ENCODE data around the gene EAF1. TPM values are rescaled to one million over a fixed set of nuclear protein-coding genes. Genes with fewer than 3 reads are reported as not detected.
"Not testable (repeated sequence)": the region's sequence is repeated elsewhere in the genome, so short reads cannot be mapped to it uniquely, and the experiment has no call there.

The EAF1 gene
- total RNA-seq (2014; rRNA removed; shearing (Covaris generic)): 13.1 and 15.8 TPM in 2 replicates

DNA sequence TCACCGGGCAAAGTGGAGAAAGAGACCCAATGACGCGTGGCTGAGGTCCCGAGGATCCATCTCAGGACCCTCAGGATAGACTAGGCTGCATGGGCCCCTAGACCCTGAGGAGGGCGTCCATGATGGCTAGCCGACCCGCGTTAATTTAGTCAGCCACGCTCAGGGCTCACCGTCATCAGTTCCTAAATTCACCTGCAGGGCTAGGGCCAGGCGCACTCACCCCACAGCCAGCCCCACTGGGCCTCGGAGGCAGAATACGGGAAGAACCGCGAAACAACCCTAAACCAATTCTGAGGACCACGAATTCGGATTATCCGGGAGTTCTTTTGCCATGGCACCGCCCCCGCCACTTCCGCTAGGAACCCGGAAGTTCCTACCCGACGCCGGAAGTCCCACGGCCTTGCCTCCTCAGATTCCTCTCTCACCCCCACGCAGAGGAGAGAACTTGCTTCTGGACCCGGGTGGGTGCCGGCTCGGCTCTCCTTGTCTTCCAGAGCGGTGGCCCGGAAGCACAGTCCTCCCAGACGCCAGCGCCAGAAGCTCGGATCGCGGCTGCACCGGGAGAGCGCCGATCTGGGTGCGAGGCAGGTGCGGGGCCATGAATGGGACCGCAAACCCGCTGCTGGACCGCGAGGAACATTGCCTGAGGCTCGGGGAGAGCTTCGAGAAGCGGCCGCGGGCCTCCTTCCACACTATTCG, at the start of gene EAF1, which contains the start of gene METTL6:
Gene EAF1, plus strand, starts transcription at position 417 of the 699 bp plus-strand sequence. Its CDS starts 182 bp downstream, at position 599.
Gene METTL6, minus strand, starts transcription at position 363 of the 699 bp plus-strand sequence. CDS start 1,033 bp downstream, outside the sequence.
- peak; percentile 73 for DNase-seq (ENCODE audit: low spot score)

DNA sequence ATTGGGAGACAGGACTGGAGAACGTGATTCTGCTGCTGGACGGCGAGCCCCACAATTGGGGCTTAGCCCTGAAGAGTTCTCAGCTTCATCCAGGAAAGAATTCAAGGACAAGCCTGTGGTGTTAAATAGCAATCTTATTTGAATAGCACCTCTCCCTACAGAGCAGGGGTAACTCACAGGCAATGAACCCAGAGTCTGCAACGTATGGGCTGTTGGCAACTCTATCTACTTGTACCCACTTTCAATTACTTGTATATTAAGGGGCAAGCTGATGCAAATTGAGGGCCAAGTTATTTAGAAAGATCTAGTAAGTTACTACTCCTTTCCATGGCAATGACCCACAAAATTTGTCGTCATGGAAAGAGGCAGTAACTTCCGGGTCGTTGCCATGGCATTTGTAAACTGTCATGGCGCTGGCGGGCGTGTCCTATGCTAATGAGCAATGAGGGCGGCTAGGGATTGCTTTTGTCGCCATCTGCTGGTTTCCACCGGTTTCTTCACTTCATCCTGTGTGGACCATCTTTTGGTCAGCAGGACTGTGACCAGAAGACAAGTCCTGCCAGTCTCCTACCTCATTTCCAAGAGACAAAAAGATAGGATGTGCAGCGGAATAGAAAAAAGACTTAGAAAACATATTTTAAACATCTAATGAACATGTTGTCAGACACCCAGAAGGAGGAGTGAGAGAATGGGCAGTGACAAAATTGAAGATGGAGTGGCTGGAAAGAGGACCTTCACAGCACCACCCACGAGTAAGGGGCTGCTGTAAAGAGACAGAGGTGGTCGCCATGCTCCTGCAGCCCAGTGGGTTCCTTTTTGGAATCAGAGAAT, 49.2 kb upstream of the EAF1 start:
- peak; percentile 92 for DNase-seq (ENCODE audit: low spot score)

DNA sequence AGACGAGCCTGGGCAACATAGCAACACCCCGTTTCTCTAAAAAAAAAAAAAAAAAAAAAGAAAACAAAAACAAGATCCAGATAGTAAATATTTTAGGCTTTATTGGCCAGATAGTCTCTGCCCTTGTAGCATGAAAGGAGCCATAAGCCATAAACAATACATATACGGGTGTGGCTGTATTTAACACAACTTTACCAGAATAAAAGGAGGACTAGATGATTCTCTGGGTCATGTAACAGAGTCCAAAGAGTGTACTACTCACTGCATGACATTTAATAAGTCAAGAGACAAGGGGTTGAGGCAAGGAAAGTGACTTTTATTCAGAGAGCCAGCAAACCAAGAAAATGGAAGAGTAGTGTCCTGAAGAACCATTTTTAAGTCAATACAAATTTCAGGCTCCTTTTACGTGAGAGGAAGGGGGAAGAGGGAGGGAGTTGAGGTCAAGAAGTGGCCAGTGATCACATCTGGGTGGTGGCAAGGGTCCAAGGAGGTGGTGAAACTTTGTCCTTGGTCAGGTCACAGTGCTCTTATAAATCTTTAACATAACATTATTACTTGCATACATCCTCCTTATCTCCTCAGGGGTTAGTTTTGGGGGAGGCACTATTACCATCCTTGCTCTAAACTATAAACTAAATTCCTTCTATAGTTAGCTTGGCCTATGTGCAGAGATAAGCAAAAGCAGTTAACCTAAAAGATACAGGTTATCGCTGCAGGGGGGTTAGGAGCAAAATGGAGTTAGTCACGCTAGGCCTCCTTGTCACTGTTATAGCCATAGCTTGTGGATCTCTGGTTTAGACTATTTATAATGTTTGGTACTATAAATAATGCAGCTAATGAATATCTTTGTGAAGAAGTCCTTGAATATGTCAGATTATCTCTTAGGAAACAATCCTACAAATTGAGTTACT, 46.2 kb upstream of the EAF1 start:
- DNase-seq (ENCODE audit: low spot score): no peak

DNA sequence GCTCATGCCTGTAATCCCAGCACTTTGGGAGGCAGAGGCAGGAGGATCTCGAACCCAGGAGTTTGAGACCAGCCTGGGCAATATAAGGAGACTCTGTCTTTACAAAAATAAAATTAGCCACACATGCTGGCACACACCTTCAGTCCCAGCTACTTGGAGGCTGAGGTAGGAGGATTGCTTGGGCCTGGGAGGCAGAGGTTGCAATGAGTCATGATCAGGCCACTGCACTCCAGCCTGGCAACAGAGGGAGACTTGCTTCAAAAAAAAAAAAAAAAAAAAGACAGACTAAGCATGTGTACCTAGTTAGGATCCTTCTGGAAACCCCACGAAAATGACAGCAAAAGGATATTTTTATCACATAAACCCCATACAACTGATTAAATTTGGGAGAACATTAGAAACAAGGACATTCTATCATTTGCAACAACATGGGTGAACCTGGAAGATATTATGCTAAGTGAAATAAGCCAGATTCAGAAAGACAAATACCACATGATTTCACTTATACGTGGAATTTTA, 44.9 kb upstream of the EAF1 start:
- DNase-seq (ENCODE audit: low spot score): no peak

DNA sequence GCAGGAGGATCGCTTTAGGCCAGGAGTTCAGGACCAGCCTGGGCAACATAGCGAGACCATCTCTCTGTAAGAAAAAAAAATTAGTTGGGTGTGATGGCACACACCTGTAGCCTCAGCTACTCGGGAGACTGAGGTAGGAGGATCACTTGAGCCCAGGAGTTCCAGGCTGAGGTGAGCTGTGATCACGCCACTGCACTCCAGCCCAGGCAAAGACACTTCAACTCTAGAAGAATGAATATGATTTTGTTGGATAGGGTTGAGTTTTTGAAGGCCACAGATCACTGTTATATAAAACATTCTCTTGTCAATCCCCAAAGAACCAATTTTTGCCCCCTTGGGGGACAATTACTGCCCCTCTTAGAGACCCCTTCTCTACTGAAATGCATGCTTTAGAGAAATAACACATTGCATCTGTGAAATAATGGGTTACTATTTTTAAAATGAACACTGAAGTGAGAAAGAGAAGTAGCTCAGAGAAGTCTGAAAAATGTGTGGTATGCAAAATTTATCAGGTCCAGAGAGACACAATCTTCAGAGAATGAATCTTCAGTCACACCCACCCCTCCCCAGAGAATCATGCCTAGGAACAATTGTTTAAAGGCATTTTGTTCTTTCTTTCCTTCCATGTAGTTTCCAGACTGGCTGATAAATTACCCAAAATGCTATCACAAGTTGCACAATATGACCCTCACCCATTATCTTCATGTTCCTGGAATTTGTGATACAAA, 42.7 kb upstream of the EAF1 start:
- no peak for DNase-seq (ENCODE audit: low spot score)

DNA sequence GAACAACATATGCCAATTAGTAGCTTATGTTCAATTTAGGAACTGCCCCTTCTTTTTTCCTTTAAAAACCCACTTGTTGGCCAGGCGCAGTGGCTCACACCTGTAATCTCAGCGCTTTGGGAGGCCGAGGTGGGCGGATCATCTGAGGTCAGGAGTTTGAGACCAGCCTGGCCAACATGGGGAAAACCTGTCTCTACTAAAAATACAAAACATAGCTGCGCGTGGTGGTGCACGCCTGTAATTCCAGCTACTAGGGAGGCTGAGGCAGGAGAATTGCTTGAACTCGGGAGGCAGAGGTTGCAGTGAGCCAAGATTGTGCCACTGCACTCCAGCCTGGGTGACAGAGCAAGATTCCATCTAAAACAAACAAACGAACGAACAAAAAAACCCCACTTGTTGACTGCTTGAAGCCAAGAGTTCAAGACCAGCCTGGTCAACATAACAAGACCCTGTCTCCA, 42.1 kb upstream of the EAF1 start:
- not testable (repeated sequence) for DNase-seq (ENCODE audit: low spot score)

DNA sequence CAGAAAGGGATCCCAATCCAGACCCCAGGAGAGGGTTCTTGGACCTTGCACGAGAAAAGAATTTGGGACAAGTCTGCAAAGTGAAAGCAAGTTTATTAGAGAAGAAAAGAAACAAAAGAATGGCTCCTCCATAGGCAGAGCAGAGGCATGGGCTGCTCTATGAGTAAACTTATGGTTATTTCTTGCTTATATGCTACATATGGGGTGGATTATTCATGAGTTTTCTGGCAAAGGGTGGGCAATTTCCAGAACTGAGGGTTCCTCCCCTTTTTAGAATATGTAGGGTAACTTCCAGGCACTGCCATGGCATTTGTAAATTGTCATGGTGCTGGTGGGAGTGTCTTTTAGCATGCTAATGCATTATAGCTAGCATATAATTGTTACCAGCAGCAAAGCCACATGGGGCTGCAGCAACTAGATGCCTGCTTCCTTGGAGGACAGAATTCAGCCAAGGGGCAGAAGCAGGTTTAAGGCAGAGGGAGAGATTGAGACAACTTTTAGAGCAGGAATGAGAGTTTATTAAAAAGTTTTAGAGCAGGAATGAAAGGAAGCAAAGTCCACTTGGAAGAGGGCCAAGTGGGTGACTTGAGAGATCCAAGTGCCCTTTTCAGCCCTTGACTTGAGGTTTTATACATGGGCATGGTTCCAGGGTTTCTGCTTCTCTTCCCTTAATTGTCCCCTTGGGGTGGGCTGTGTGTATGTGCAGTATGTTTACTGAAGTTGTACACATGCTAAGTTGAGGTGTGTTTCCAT, 41.3 kb upstream of the EAF1 start:
- DNase-seq (ENCODE audit: low spot score): no peak

DNA sequence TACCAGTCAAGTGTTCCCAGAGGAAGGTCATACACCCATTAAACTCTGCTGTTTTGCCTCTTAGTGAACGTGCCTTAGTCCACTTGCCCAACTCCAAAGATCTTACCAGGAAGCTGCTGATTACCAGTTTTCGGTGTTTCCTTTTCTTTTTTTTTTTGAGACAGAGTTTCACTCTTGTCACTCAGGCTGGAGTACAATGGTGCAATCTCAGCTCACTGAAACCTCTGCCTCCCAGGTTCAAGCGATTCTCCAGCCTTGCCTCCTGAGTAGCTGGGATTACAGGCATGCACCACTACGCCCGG, 40.8 kb upstream of the EAF1 start:
- DNase-seq (ENCODE audit: low spot score): not testable (repeated sequence)

DNA sequence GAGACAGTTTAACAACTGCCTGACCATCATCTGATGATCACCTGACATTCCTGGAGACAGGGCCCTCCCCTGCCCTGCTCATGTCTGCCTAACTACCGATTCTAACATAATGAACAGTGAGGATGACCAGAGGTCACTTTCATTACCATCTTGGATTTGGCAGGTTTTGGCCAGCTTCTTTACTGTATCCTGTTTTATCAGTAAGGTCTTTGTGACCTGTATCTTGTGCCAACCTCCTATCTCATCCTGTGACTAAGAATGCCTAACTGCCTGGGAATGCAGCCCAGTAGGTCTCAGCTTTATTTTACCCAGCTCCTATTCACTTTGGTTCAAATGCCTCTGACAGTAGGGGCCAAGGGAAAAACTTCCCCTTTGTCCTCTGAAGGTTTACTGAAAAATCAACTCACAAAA, 40.2 kb upstream of the EAF1 start:
- no peak for DNase-seq (ENCODE audit: low spot score)

DNA sequence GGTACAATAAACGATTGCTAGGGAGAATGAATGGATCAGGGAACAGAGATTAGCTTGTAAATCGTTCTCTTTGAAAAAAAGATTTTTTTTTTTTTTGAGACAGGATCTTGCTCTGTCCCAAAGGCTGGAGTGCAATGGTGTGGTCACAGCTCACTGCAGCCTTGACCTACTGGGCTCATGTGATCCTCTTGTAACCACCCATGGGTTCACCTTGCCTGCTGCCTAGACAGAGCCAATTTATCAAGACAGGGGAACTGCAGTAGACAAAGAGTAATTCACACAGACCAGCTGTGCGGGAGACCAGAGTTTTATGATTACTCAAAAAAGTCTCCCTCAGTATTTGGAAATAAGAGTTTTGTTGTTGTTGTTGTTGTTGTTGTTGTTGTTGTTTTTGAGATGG, 39.7 kb upstream of the EAF1 start:
- DNase-seq (ENCODE audit: low spot score): no peak

DNA sequence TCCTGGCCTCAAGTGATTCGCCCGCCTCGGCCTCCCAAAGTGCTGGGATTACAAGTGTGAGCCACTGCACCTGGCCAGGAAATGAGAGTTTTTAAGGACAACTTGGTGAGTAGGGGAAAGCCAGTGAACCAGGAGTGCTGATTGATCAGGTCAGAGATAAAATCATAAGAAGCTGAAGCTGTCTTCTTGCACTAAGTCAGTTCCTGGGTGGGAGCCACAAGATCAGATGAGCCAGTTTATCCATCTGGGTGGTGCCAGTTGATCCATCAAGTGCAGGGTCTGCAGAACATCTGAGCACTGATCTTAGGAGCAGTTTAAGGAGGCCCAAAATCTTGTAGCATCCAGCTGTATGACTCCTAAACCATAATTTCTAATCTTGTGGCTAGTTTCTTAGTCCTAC, 39.1 kb upstream of the EAF1 start:
- DNase-seq (ENCODE audit: low spot score): not testable (repeated sequence)

DNA sequence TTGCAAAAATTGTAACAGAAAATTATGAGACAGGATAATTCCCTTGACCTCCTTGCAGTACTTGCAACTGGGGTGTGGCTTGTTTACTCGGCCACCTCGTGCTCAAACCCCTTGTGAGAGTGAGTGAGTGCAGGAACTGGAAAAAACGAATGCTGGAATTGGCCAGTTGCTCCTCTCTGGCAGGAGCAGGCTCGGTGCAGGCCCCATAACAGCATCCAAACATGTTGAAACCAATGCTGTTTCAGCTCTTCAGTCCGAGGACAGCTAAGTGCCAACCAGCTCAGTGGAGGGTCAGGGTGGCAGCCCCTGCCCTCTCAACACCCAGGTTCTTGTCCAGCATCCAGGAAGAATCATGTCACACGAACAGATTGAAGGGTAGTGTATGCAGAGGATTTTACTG, 36.9 kb upstream of the EAF1 start:
- no peak for DNase-seq (ENCODE audit: low spot score)

DNA sequence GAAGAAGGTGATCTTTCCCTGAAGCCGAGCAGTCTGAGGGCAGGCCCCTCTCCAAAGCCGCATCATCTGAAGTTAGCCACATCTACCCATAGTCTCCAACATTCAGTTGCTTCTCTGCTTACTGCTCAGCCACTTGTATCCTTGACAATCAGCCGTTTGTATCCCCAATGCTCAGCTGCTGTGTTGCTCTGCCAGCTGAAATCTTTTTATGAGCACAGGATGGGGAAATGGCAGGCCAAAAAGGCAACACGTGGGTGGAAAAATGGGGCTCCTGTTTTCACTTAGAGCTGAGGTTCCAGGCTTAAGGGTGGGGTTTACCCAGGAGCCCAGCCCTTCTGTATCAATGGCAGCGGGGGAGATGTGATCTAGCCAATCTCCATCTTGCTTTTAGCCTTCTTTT, 36.4 kb upstream of the EAF1 start:
- DNase-seq (ENCODE audit: low spot score): no peak

DNA sequence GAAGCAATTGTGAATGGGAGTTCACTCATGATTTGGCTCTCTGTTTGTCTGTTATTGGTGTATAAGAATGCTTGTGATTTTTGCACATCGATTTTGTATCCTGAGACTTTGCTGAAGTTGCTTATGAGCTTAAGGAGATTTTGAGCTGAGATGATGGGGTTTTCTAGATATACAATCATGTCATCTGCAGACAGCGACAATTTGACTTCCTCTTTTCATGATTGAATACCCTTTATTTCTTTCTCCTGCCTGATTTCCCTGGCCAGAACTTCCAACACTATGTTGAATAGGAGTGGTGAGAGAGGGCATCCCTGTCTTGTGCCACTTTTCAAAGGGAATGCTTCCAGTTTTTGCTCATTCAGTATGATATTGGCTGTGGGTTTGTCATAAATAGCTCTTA, 34.1 kb upstream of the EAF1 start:
- not testable (repeated sequence) for DNase-seq (ENCODE audit: low spot score)

DNA sequence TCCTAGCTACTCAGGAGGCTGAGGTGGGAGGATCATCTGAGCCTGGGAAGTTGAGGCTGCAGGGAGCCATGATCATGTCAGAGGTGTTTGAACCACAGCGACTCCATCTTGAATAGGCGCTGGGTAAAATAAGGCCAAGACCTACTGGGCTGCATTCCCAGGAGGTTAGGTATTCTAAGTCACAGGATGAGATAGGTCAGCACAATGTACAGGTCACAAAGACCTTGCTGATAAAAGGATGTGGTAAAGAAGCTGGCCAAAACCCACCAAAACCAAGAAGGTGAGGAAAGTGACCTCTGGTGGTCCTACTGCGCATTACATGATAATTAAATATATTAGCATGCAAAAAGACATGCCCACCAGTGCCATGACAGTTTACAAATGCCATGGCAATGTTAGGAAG, 28.7 kb upstream of the EAF1 start:
- peak; percentile 51 for DNase-seq (ENCODE audit: low spot score)

DNA sequence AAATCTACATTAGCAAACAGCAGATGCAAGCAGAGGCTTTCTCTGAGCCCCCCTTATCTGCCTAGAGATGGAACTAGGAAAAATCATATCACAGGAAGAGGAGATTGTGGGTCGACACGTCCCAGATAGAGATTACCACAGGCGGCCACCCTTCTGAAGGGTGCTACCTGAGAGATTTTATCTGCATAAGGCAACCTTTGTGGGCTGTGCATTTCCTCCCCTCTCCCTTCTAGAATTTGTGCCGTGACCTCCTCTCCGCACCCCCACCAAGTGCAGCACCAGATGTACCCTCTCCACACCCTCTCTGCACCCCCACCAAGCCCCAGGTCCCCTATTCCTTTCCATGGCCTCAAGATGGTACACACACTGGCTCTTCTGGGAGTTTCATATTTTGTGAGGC, 27.4 kb upstream of the EAF1 start:
- no peak for DNase-seq (ENCODE audit: low spot score)

DNA sequence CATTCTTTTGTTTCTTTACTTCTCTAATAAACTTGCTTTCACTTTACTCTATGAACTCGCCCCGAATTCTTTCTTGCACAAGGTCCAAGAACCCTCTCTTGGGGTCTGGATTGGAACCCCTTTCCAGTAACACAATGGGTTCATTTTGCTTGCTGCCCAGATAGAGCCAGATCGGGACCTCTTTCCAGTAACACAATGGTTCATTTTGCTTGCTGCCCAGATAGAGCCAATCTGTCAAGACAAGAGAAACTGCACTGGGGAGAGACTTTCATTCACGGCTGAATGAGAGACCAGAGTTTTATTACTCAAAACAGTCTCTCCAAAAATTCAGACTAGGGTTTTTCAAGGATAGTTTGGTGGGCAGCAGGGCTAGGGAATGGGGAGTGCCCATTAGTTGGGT, 25.5 kb upstream of the EAF1 start:
- no peak for DNase-seq (ENCODE audit: low spot score)

DNA sequence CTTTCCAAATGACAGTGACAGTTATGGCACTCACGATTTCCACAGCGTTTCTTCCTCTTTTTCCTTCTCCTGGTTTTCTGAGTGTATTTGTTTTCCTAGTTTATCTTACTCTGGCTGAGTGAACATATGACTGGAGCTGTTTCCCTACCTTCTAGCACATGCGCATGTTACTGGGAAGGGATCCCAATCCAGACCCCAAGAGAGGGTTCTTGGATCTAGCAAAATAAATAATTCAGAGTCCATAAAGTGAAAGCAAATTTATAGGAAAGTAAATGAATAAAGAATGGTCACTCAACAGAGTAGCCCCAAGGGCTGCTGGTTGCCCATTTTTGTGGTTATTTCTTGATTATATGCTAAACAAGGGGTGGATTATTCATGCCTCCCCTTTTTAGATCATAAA, 23.9 kb upstream of the EAF1 start:
- DNase-seq (ENCODE audit: low spot score): no peak

DNA sequence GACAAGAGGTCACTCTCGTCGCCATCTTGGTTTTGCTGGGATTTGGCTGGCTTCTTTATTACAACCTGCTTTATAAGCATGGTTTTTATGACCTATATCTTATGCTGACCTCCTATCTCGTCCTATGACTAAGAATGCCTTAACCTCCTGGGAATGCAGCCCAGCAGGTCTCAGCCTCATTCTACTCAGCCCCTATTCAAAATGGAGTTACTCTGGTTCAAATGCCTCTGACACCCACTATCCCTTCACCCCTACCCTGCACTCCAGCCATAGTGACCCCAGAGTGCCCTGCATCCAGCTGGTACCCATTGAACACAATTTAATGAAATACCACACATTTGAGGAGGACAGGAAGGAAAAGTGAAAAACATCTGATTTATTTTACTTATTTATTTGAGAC, 23.4 kb upstream of the EAF1 start:
- no peak for DNase-seq (ENCODE audit: low spot score)

DNA sequence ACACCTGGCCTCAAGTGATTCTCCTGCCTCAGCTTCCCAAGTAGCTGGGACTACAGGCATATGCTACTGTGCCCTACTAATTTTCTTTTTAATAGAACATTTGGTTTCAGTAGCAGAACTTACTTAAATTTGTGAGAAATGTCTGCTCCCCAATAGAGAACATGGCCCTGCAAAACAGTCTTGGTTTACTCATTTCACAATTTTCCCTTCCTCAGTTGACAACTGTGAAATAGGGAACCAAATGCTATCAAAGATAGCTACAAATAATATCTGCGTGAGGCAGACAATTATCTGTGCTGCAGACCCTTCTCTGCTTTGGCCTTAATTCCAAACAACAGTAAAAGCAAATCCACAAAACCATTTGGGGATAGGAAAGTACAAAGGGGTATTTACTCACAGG, 22.6 kb upstream of the EAF1 start:
- no peak for DNase-seq (ENCODE audit: low spot score)
